Activated naive CD8-positive, alpha-beta T cell treated with anti-CD3 and anti-CD28 coated beads, Interleukin-2, amount 50 U/mL, for 24 hours (primary cell): ENCODE measurements around the gene MACROD2.

Experiments
- ATAC-seq: fragments of 150-1000 bp; cut with Tn5 transposase; one replicate; pipeline ENCODE4 v1.10.0; 2021
- DNase-seq: peaks from one replicate; pipeline ENCODE4 v3.0.0; 2021
- H3K27ac Mint-ChIP-seq: one replicate; pipeline ENCODE4 v1.8.0; 2021; ENCODE audit warnings: mild to moderate bottlenecking, mixed read lengths
- H3K27me3 Mint-ChIP-seq: one replicate; pipeline ENCODE4 v1.8.0; 2021; ENCODE audit warnings: mixed read lengths
- H3K36me3 Mint-ChIP-seq: one replicate; pipeline ENCODE4 v1.8.0; 2021; ENCODE audit warnings: low read depth, mixed read lengths
- H3K4me1 Mint-ChIP-seq: one replicate; pipeline ENCODE4 v1.8.0; 2021; ENCODE audit warnings: mixed read lengths
- H3K4me3 Mint-ChIP-seq: one replicate; pipeline ENCODE4 v1.8.0; 2021; ENCODE audit warnings: mild to moderate bottlenecking, moderate library complexity, mixed read lengths
- H3K9me3 Mint-ChIP-seq: one replicate; pipeline ENCODE4 v1.8.0; 2021; ENCODE audit warnings: mixed read lengths

Gene MACROD2

DNA sequence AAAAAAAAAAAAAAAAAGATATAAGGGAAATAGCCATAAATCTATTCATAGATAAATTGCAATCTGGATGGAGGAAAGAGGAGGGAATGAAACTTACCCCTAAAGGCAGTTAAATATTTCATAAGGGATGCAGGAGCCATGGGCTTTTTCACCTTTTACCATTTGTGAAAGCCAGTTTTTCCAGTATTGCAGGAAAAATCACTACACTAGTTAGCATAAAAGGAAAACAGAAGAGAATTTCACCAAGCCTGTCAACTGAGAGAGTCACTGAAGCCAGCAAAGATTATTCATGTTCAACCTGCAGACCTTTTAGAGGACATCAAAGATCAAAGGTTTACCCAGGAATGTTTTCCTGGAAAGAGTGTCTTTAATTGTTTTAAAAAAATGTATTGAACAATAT, 1608.2 kb downstream of the MACROD2 start:
- no peak overlapping the region for H3K4me3 Mint-ChIP-seq
- H3K4me1 Mint-ChIP-seq, result no peaks in the 10 kb centered on the region
- no peaks in the 10 kb centered on the region for H3K9me3 Mint-ChIP-seq
- H3K27me3 Mint-ChIP-seq, result no peaks in the 10 kb centered on the region
- ATAC-seq (no peak), DNase-seq (no peak)
- H3K27ac Mint-ChIP-seq, result no peak overlapping the region
- no peaks in the 10 kb centered on the region for H3K36me3 Mint-ChIP-seq

DNA sequence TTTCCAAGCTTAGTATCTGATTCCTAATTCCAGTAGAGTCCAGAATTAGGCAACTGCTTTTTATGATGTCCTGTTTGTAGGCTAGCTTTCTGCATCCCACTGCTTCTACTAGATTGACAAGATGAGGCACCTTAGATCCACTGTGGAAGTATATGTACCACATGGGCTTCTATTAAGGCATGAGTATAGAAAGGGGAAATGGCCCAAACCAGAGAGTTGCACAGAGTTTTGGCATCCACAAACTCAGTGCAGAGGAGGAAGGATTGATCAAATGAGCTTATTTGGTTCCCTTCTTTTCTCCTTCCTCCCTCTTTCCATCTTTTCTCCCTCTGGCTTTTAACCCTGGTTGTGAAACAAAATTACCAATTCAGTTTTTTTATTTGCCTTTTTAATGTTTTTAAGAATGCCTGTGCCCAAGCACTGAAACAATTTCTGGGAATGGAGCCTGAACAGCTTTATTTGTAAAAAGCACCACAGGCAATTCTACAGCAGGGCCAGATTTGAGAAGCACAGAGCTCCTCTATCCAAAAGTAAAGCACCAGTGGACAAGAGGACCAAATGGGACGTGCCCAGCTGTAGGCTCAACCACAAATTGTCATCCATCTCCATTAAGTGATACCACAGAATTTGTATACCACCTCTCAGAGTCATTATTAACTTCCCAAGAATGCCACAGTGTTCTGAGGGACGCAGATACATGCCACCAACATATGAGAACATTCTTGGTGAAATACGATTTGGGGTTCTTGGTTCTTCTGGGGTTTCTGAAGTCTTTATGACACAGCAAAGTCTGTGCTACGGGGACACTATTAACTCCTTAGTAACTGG, 1608.9 kb downstream of the MACROD2 start:
- Mint-ChIP-seq H3K4me1 (no peaks in the 10 kb centered on the region), H3K4me3 (no peak overlapping the region)
- no peak for ATAC-seq

DNA sequence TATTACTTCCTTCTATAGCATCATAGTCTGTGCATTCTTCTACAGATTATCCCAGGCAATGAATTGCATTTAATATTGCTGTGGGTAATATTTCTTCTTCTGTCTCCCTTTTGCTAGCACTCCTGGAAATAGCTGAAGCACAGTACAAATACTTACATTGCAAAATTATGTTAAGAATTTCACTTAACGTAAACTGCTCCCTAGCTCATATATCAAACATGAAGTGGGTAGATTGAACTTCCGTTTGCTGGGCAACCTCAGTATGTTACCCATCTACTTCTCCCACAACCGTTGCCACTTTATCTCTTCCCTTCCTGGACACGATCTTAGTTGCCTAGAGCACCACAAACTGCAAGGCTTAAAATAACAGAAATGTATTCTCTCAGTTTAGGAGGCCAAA, 1614.6 kb downstream of the MACROD2 start:
- ATAC-seq (no peak), DNase-seq (no peak)
- H3K4me1 Mint-ChIP-seq, result no peaks in the 10 kb centered on the region
- no peaks in the 10 kb centered on the region for H3K27me3 Mint-ChIP-seq
- no peaks in the 10 kb centered on the region for H3K9me3 Mint-ChIP-seq
- H3K4me3 Mint-ChIP-seq, result no peak overlapping the region
- no peak overlapping the region for H3K27ac Mint-ChIP-seq
- no peaks in the 10 kb centered on the region for H3K36me3 Mint-ChIP-seq

More for the DNA sequence above, 1608.9 kb downstream of the MACROD2 start:
- H3K36me3 Mint-ChIP-seq, result no peaks in the 10 kb centered on the region
- DNase-seq, result no peak
- no peaks in the 10 kb centered on the region for H3K27me3 Mint-ChIP-seq
- H3K9me3 Mint-ChIP-seq, result no peaks in the 10 kb centered on the region
- H3K27ac Mint-ChIP-seq, result no peak overlapping the region

DNA sequence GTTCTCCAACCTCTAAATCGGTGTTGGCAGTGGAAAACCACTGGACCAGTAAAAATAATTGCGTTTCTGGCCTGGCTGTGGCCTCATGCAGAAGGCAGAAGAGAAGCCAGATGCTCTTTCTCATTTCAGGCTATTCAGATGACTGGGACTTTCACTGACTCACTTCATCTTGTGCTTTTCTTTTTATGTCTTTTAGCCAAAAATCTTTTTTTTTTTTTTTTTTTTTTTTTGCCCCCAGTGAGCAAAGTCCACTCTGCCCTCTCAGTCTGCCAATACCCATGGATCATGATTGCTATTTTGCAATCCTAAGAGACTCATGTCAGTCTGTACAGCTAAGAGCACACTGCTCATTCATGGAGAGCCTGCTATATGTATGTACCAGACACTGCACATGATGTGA, 1615.5 kb downstream of the MACROD2 start:
- Mint-ChIP-seq H3K9me3 (no peaks in the 10 kb centered on the region), H3K27me3 (no peaks in the 10 kb centered on the region), H3K4me1 (no peaks in the 10 kb centered on the region), H3K36me3 (no peaks in the 10 kb centered on the region), H3K4me3 (no peak overlapping the region), H3K27ac (no peak overlapping the region)
- ATAC-seq (no peak), DNase-seq (no peak)

DNA sequence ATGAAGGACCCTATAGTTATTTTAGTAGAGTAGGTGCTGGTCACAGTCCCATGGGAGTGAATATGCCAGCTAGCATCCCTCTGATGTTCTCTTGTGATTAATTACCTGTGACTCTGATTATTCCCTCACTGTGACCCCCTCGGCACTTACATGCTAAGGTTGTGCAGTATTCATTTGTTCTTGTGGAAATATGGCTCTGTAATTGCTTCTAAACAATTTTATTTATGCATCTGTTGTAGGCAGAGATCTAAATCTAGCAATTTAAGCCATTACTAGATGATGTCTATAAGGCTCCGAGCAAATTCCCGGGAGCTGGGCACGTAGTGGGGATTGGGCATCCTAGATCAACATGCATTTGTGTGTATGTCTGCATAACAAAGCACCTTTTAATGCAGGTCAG, 1616.2 kb downstream of the MACROD2 start:
- no peak for DNase-seq
- no peak for ATAC-seq
- H3K36me3 Mint-ChIP-seq, result no peaks in the 10 kb centered on the region
- H3K27me3 Mint-ChIP-seq, result no peaks in the 10 kb centered on the region
- no peak overlapping the region for H3K4me3 Mint-ChIP-seq
- H3K4me1 Mint-ChIP-seq, result no peaks in the 10 kb centered on the region
- H3K27ac Mint-ChIP-seq, result no peak overlapping the region
- no peaks in the 10 kb centered on the region for H3K9me3 Mint-ChIP-seq

DNA sequence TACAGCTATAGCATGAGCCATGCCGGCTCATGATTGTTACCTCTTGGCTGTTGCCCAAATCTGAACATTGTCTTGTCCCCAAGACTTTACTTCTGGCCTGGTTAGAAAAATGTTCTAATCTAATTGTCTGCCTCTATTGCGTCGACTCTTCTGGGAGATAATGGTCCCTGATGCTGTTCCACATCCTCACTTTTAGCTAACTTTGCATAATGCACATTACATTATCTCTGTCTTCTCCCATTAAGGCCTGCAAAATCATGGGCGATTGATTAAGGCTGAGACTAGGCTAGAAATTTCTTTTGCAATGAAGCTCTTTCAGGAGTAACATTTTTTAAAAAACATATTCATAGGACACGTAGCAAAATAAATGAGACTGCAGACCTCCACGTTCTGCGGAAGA, 1616.9 kb downstream of the MACROD2 start:
- ATAC-seq (no peak), DNase-seq (no peak)
- Mint-ChIP-seq H3K9me3 (no peaks in the 10 kb centered on the region), H3K4me1 (no peaks in the 10 kb centered on the region), H3K27me3 (no peaks in the 10 kb centered on the region), H3K27ac (no peak overlapping the region), H3K36me3 (no peaks in the 10 kb centered on the region), H3K4me3 (no peak overlapping the region)

DNA sequence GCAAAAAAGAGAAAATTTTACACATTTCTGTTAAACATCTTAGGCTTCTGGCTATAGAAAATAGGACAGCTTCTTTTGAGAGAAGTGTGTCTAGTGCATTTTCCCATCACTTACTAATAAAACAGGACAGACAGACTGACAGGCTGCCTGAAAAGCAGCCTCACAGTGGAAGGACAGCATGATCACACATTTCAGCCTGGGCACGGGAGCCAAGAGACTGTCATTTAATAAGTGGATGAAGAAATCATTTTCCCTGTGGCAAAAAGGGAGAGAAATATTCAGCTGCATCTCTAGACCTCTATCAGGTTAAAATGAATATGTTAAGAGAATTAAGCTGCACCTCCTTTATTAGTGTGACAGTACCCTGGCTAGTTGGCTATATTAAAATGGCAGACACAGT, 1617.5 kb downstream of the MACROD2 start:
- Mint-ChIP-seq H3K4me3 (no peak overlapping the region), H3K27ac (no peak overlapping the region), H3K9me3 (no peaks in the 10 kb centered on the region), H3K4me1 (no peaks in the 10 kb centered on the region), H3K27me3 (no peaks in the 10 kb centered on the region), H3K36me3 (no peaks in the 10 kb centered on the region)
- DNase-seq, result no peak
- no peak for ATAC-seq

DNA sequence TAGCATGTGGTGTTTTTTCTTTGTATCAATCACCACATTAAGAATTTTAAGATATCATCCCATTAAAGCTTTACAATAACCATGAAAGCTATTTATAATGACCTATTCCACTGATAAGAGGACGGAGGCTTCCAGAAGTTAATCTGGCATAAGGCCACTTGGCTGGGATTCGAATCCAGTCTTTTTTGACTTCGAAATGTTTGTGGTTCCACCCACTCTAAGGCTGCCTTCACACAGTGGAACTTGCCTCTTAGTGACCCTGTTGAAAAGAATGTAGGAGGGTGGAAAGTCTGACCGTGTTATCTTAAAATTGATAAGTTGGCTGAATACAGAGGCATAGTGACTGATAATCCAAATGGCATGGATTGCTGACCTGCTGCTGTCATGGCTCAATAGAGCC, 1618.2 kb downstream of the MACROD2 start:
- Mint-ChIP-seq H3K4me3 (no peak overlapping the region), H3K27me3 (no peaks in the 10 kb centered on the region), H3K27ac (no peak overlapping the region), H3K9me3 (no peaks in the 10 kb centered on the region), H3K4me1 (no peaks in the 10 kb centered on the region), H3K36me3 (no peaks in the 10 kb centered on the region)
- ATAC-seq, result no peak
- no peak for DNase-seq

DNA sequence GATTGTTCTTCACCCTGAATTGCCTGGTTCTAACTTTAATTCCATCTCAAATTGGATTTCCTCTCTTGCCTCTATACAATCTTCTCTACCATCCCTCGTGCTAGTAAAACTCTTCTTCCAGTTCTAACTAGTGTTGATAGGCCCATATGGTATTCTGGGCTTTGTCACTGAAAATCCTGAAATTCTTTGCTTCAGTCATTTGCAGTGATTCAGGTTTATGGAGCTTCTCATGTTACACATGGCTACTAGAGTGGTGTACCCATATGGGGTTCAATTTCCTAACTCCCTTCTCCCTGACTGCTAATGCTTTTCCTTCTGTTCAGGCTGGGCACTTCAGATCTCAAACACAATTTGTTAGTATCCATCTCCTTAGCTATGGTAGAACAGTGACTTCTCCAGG, 1621.3 kb downstream of the MACROD2 start:
- no peak overlapping the region for H3K27ac Mint-ChIP-seq

DNA sequence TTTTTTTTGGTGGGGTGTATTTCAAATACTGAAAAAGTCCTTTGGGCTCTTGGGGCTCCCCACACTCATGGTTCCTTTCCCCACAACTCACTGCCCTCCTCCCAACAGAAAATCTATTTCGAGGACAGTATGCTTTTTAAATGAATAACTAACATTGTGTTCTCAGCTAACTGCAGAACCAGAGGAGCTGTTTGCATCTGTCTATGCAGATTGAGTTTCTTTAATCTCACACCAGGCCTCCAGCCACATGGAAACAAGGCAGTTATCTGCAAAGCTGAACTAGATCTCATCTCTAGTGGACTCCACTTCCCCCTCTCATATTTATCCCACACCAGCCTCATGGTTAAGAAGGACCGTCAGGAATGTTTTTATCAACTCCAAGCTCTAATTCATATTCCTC, 1622.8 kb downstream of the MACROD2 start:
- no peak overlapping the region for H3K4me3 Mint-ChIP-seq
- H3K36me3 Mint-ChIP-seq, result no peaks in the 10 kb centered on the region
- H3K27me3 Mint-ChIP-seq, result no peaks in the 10 kb centered on the region
- H3K9me3 Mint-ChIP-seq, result no peaks in the 10 kb centered on the region
- H3K27ac Mint-ChIP-seq, result no peak overlapping the region
- DNase-seq (no peak), ATAC-seq (no peak)
- H3K4me1 Mint-ChIP-seq, result no peaks in the 10 kb centered on the region

More for the DNA sequence above, 1621.3 kb downstream of the MACROD2 start:
- Mint-ChIP-seq H3K36me3 (no peaks in the 10 kb centered on the region), H3K9me3 (no peaks in the 10 kb centered on the region), H3K27me3 (no peaks in the 10 kb centered on the region), H3K4me1 (no peaks in the 10 kb centered on the region), H3K4me3 (no peak overlapping the region)
- DNase-seq (no peak), ATAC-seq (no peak)

DNA sequence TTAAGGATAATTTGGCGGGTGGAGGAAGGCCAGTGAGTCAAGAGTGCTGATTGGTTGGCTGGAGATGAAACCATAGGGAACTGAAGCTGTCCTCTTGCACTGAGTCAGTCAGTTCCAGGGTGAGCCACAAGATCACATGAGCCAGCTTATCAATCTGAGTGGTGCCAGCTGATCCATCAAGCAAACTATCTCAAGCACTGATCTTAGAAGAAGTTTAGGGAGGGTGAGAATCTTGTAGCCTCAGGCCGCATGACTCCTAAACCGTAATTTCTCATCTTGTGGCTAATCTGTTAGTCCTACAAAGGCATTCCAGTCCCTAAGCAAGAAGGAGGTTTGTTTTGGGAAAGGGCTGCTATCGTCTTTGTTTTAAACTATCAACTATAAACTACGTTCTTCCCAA, 1623.6 kb downstream of the MACROD2 start:
- Mint-ChIP-seq H3K4me3 (no peak overlapping the region), H3K27ac (no peak overlapping the region), H3K36me3 (no peaks in the 10 kb centered on the region), H3K27me3 (no peaks in the 10 kb centered on the region), H3K9me3 (no peaks in the 10 kb centered on the region), H3K4me1 (no peaks in the 10 kb centered on the region)
- no peak for DNase-seq
- no peak for ATAC-seq

DNA sequence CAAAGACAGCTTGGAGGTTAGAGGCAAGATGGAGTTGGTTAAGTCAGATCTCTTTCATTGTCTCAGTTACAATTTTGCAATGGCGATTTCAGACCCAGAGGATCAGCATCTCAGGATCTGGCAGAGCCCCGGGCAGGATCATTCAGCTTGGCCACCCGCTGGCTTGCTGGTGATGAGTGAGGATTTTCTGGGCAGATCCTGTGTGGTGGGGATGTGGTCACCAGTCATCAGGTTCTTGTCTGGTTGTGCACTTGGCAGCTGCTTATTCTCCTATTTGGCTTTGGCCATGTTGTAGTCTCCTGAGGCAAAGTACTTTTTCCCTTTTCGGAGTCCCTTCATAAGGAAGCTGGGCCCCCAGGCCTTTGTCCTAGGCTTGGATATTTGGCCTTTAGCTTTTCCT, 1624.0 kb downstream of the MACROD2 start:
- no peak overlapping the region for H3K4me3 Mint-ChIP-seq
- H3K27ac Mint-ChIP-seq, result no peak overlapping the region
- DNase-seq, result no peak
- H3K36me3 Mint-ChIP-seq, result no peaks in the 10 kb centered on the region
- no peaks in the 10 kb centered on the region for H3K9me3 Mint-ChIP-seq
- H3K27me3 Mint-ChIP-seq, result no peaks in the 10 kb centered on the region
- no peak for ATAC-seq
- no peaks in the 10 kb centered on the region for H3K4me1 Mint-ChIP-seq

DNA sequence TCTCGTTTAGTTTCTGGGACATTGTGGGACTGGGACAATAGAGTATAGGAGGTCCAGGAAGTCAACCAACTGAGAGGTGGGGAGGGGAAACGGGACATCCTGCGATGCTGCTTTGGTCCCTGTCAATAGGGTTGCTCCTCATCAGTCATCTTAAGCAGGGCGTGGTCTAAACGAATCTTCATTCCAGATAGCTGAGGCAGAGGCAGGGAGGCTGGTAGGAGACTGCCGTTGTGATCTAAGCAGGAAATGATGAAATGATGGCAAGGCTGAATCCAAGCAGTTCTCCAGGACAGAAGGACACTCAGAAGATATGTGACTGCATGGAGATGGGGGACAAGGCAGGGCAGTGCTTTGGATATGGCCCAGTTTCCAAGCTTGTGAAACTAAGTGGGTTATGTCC, 1624.5 kb downstream of the MACROD2 start:
- no peak for ATAC-seq
- DNase-seq, result no peak
- H3K27me3 Mint-ChIP-seq, result no peaks in the 10 kb centered on the region
- H3K4me3 Mint-ChIP-seq, result no peak overlapping the region
- no peaks in the 10 kb centered on the region for H3K36me3 Mint-ChIP-seq
- no peak overlapping the region for H3K27ac Mint-ChIP-seq
- no peaks in the 10 kb centered on the region for H3K4me1 Mint-ChIP-seq
- H3K9me3 Mint-ChIP-seq, result no peaks in the 10 kb centered on the region

DNA sequence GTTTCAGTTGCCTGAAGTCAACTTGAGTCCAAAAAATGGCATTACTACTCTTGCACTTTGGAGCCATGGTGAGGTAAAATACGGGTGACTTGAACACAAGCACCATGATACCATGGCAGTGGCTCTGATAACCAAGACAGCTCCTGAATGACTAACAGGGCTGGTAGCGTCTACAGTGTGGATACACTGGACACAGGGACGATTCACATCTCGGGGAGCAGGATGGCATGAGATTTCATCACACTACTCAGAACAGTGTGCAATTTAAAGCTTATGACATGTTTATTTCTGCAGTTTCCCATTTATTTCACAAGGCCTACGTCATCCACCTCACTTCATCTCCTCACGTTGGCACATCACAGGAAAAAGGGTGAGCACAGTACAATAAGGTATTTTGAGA, 1627.1 kb downstream of the MACROD2 start:
- Mint-ChIP-seq H3K27ac (no peak overlapping the region), H3K36me3 (no peaks in the 10 kb centered on the region), H3K27me3 (peaks cover 3% of the 10 kb centered on the region), H3K9me3 (peaks cover 15% of the 10 kb centered on the region), H3K4me1 (no peaks in the 10 kb centered on the region), H3K4me3 (no peak overlapping the region)
- no peak for ATAC-seq
- DNase-seq, result no peak

DNA sequence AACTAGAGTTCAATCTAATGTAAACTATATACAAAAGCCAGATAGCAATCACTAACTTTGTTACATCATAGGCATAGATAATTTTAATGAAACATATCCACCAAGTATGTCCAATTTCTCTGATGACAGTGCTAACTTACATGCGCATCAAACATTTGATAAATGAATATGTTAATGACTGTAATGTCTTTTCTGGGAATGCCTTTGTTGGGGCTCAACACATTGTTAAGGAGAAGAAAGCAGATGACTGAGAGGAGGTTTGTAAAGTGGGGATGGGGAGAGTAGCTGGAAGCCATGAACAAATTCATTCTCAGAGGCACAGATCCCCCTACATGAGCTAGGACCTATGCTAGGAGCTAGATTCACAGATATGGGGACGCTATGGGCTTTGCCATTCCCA, 1627.9 kb downstream of the MACROD2 start:
- peaks cover 16% of the 10 kb centered on the region for H3K9me3 Mint-ChIP-seq
- no peak for DNase-seq
- H3K4me3 Mint-ChIP-seq, result no peak overlapping the region
- H3K27me3 Mint-ChIP-seq, result peaks cover 3% of the 10 kb centered on the region
- no peaks in the 10 kb centered on the region for H3K4me1 Mint-ChIP-seq
- no peak overlapping the region for H3K27ac Mint-ChIP-seq
- ATAC-seq, result no peak
- H3K36me3 Mint-ChIP-seq, result no peaks in the 10 kb centered on the region

DNA sequence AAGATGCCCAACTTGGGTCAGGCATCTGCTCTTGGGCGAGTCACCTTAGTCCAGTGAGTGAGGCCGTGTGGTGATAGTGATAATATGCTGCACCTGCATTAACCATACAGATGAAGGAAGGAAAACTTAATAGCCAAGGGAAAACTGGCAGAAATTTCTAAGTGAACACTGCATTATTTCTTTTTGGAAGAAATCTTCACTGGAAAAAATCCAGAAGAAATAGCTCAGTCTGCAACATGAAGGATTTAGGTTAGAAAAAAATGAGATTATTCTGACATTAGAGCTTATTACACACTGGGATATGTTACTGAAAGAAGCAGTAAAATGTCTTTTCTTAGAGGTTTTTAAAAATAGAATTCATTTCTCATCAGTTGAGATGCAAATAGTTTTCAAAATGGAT, 1630.7 kb downstream of the MACROD2 start:
- Mint-ChIP-seq H3K4me1 (no peaks in the 10 kb centered on the region), H3K4me3 (no peak overlapping the region), H3K9me3 (peaks cover 16% of the 10 kb centered on the region), H3K27me3 (peaks cover 3% of the 10 kb centered on the region), H3K36me3 (no peaks in the 10 kb centered on the region), H3K27ac (no peak overlapping the region)
- ATAC-seq, result no peak
- no peak for DNase-seq
